Heart right ventricle (tissue), 16 donors: ENCODE results near the gene MTHFSD. TPM values are rescaled to one million over a fixed set of nuclear protein-coding genes. Genes with fewer than 3 reads are reported as not detected.

ENCODE experiments used
- ATAC-seq, 8 donors: fragments of 200-7000 bp; cut with Tn5 transposase; one replicate each; pipeline ENCODE4 v1.9.1; 2020; ENCODE audit warnings: mild to moderate bottlenecking in 8 of 8, moderate library complexity in 8 of 8, moderate number of reproducible peaks in 1 of 8
- DNase-seq, 2 donors: peaks; one replicate each; pipeline ENCODE4 v3.0.0-alpha.2; 2020
- H3K27ac ChIP-seq, 10 donors: fragments of 200-600 bp; sonication (generic) in 2 of 10; one replicate each; pipeline versions ENCODE4 v1.5.0 to v1.8.0; 2020 to 2022; ENCODE audit warnings: mild to moderate bottlenecking in 3 of 10
- H3K27me3 ChIP-seq, 7 donors: fragments of 200-600 bp; one replicate each; pipeline ENCODE4 v1.8.0; 2021 to 2022; ENCODE audit warnings: mild to moderate bottlenecking in 2 of 7
- H3K36me3 ChIP-seq, 9 donors: fragments of 200-600 bp; sonication (generic) in 1 of 9; one replicate each; pipeline versions ENCODE4 v1.5.0 to v1.8.0; 2020 to 2022; ENCODE audit warnings: mild to moderate bottlenecking in 2 of 9
- H3K4me1 ChIP-seq, 9 donors: fragments of 200-600 bp; sonication (generic) in 1 of 9; one replicate each; pipeline versions ENCODE4 v1.5.0 to v1.8.0; 2020 to 2022; ENCODE audit warnings: mild to moderate bottlenecking in 4 of 9
- H3K4me3 ChIP-seq, 10 donors: fragments of 200-600 bp; sonication (generic) in 2 of 10; one replicate each; pipeline versions ENCODE4 v1.5.0 to v1.8.0; 2020 to 2022; ENCODE audit warnings: mild to moderate bottlenecking in 7 of 10, moderate library complexity in 2 of 10
- H3K9me3 ChIP-seq, 11 donors: fragments of 200-600 bp in 10 of 11; sonication (generic) in 2 of 11; one replicate each; pipeline versions ENCODE4 v1.5.0 to v1.8.0; 2013 to 2022; ENCODE audit warnings: mild to moderate bottlenecking in 2 of 11, control low read depth in 1 of 11, moderate library complexity in 1 of 11
- WGBS, 2 donors: extraction: QIAGEN DNeasy Blood & Tissue Kit; methylation state at CpG; one replicate each; pipeline ENCODE4 v1.1.7; 2013; ENCODE audit warnings: inconsistent platforms in 1 of 2; 5-methylcytosine and 5-hydroxymethylcytosine counted together
- intact Hi-C, 10 donors: fragments of 100-400 bp; cut with DNase I; formaldehyde crosslinking; loops; one replicate each; pipeline versions ENCODE4 v1.11.1 to v1.14.2; 2022
- polyA plus RNA-seq, 2 donors: library from polyadenylated mRNA; stranded (reverse); fragments of 200-250 nt; gene quantifications; one replicate each; pipeline ENCODE4 v1.2.3, GENCODE V29; 2013
- total RNA-seq, 10 donors: library from RNA; stranded (reverse); fragmentation: NEBNext Ultra II Directional in 3 of 10; extraction: Animal tissue kit (Norgen Biotek cat#: 25700) in 3 of 10; gene quantifications; one replicate each; pipeline versions ENCODE4 v1.2.1 to v1.2.4, GENCODE V29; 2021 to 2023
- TF ChIP-seq, protein P1 (sequence below), 9 donors: fragments of 200-600 bp; sonication (generic) in 2 of 9; IDR thresholded peaks; one replicate each; pipeline versions ENCODE4 v1.5.0 to v1.8.0; 2021 to 2022; ENCODE audit warnings: antibody characterized with exemption in 9 of 9, mild to moderate bottlenecking in 5 of 9, moderate library complexity in 1 of 9
- donor health status: Arrhythmogenic right ventricular cardiomyopathy.
- donor health status: ischemic (EF 13 %, LVEDD 7.1; RV severe dilation, severe dysfunction).
- donor health status: healthy with polysubstance abuse.
- donor health status: DM: no; HTN: yes; CAD: no.
- donor health status: DM: no; HTN: no; CAD: no.
- donor health status: ischemic (EF 25% LVEDD 6.9; RV normal size, moderate dysfunction).
- donor health status: ischemic (EF 25% LVEDD 5.7; RV mildly dilated, moderate dysfunction).
- donor health status: healthy.
- donor health status: DM: yes; HTN: yes; CAD: no.
- donor health status: Ischemic cardiomyopathy.
- donor health status: ischemic (EF 35%, LVEDD 5.7; RV mildly dilated, moderate dysfunction).
- donor health status: nonischemic (EF 11% LVEDD 7.7; RV severe dilation, severe dysfunction).
- donor health status: DM: yes; HTN: yes; CAD: no.
- donor health status: PGD.
- donor health status: ischemic (EF 29% LVEDD 5.4; RV normal size, mild dysfunction).
- donor health status: nonischemic (EF 23%, LVEDD 6.1; RV moderate dilation, normal function).

MTHFSD gene
- total and polyA plus RNA-seq, 12 donors, result 5.1 to 13.1 (median 11.3) TPM

DNA sequence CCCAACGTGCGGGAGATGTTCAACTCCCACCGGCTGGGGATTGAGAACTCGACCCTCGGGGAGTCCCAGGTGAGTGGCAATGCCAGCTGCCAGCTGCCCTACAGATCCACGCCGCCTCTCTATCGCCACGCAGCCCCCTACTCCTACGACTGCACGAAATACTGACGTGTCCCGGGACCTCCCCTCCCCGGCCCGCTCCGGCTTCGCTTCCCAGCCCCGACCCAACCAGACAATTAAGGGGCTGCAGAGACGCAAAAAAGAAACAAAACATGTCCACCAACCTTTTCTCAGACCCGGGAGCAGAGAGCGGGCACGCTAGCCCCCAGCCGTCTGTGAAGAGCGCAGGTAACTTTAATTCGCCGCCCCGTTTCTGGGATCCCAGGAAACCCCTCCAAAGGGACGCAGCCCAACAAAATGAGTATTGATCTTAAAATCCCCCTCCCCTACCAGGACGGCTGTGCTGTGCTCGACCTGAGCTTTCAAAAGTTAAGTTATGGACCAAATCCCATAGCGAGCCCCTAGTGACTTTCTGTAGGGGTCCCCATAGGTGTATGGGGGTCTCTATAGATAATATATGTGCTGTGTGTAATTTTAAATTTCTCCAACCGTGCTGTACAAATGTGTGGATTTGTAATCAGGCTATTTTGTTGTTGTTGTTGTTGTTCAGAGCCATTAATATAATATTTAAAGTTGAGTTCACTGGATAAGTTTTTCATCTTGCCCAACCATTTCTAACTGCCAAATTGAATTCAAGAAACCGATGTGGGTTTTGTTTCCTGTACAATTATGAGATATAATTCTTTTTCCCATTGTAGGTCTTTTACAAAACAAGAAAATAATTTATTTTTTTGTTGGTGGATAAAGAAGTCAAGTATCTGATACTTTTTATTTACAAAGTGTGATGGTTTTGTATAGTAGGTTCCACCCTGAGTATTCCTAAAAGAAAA lies 13.9 kb upstream of the MTHFSD start:
- Histone ChIP-seq H3K36me3 (no peaks in the 10 kb centered on the region), H3K27me3 (peaks cover 9 to 100% (median 92%) of the 10 kb centered on the region in 7 donors), H3K4me1 (peaks cover 0 to 39% (median 16%) of the 10 kb centered on the region in 9 donors), H3K4me3 (peak overlapping the region; percentile 28 to 66 (median 59)), H3K27ac (peak overlapping the region; percentile 23 to 90 (median 82)), H3K9me3 (no peaks in the 10 kb centered on the region)
- TF ChIP-seq, protein P1, sequence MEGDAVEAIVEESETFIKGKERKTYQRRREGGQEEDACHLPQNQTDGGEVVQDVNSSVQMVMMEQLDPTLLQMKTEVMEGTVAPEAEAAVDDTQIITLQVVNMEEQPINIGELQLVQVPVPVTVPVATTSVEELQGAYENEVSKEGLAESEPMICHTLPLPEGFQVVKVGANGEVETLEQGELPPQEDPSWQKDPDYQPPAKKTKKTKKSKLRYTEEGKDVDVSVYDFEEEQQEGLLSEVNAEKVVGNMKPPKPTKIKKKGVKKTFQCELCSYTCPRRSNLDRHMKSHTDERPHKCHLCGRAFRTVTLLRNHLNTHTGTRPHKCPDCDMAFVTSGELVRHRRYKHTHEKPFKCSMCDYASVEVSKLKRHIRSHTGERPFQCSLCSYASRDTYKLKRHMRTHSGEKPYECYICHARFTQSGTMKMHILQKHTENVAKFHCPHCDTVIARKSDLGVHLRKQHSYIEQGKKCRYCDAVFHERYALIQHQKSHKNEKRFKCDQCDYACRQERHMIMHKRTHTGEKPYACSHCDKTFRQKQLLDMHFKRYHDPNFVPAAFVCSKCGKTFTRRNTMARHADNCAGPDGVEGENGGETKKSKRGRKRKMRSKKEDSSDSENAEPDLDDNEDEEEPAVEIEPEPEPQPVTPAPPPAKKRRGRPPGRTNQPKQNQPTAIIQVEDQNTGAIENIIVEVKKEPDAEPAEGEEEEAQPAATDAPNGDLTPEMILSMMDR (IDR thresholded peaks at IDR 0.05), result no peak
- DNase-seq (no peak), ATAC-seq (no peak)
- intact Hi-C loops, result loop anchor here in 5 of 10 donors (5.0 to 10.0 kb wide), 6 partner anchors 193 to 816 kb away; partner anchors contain the start of gene FBXO31 (in 1 of the 5)
- 7 to 8% methylated on average over 33 of the region's 33 CpGs for WGBS, 2 donors

DNA sequence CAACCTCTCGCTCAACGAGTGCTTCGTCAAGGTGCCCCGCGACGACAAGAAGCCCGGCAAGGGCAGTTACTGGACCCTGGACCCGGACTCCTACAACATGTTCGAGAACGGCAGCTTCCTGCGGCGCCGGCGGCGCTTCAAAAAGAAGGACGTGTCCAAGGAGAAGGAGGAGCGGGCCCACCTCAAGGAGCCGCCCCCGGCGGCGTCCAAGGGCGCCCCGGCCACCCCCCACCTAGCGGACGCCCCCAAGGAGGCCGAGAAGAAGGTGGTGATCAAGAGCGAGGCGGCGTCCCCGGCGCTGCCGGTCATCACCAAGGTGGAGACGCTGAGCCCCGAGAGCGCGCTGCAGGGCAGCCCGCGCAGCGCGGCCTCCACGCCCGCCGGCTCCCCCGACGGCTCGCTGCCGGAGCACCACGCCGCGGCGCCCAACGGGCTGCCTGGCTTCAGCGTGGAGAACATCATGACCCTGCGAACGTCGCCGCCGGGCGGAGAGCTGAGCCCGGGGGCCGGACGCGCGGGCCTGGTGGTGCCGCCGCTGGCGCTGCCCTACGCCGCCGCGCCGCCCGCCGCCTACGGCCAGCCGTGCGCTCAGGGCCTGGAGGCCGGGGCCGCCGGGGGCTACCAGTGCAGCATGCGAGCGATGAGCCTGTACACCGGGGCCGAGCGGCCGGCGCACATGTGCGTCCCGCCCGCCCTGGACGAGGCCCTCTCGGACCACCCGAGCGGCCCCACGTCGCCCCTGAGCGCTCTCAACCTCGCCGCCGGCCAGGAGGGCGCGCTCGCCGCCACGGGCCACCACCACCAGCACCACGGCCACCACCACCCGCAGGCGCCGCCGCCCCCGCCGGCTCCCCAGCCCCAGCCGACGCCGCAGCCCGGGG lies 12.9 kb upstream of the MTHFSD start:
- peak overlapping the region; percentile 23 to 90 (median 82) for H3K27ac ChIP-seq
- H3K36me3 ChIP-seq, result no peaks in the 10 kb centered on the region
- peaks cover 9 to 98% (median 84%) of the 10 kb centered on the region in 7 donors for H3K27me3 ChIP-seq
- DNase-seq (peak in 1 of 2 donors; percentile 51), ATAC-seq (peak in 4 of 8 donors; percentile 14 to 46 (median 26))
- TF ChIP-seq, protein P1 (IDR thresholded peaks at IDR 0.05), result peak in 1 of 9 donors; percentile 22
- peaks cover 0 to 39% (median 18%) of the 10 kb centered on the region in 9 donors for H3K4me1 ChIP-seq
- 0 to 1% methylated on average over 89 to 116 of the region's 116 CpGs for WGBS, 2 donors
- intact Hi-C loops, result loop anchor here in 5 of 10 donors (5.0 to 10.0 kb wide), 6 partner anchors 194 to 817 kb away; partner anchors contain the start of gene FBXO31 (in 1 of the 5)
- peak overlapping the region; percentile 33 to 66 (median 59) for H3K4me3 ChIP-seq
- H3K9me3 ChIP-seq, result no peaks in the 10 kb centered on the region

DNA sequence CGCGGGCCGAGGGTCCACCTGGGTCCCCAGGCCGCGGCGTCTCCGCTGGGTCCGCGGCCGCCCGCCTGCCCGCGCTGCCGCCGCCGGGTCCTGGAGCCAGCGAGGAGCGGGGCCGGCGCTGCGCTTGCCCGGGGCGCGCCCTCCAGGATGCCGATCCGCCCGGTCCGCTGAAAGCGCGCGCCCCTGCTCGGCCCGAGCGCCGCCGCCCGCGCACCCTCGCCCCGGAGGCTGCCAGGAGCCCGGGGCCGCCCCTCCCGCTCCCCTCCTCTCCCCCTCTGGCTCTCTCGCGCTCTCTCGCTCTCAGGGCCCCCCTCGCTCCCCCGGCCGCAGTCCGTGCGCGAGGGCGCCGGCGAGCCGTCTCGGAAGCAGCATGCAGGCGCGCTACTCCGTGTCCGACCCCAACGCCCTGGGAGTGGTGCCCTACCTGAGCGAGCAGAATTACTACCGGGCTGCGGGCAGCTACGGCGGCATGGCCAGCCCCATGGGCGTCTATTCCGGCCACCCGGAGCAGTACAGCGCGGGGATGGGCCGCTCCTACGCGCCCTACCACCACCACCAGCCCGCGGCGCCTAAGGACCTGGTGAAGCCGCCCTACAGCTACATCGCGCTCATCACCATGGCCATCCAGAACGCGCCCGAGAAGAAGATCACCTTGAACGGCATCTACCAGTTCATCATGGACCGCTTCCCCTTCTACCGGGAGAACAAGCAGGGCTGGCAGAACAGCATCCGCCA lies 12.1 kb upstream of the MTHFSD start:
- peak in 1 of 2 donors; percentile 41 for DNase-seq
- 1% methylated on average over 73 to 88 of the region's 88 CpGs for WGBS, 2 donors
- peak overlapping the region; percentile 33 to 66 (median 59) for H3K4me3 ChIP-seq
- TF ChIP-seq, protein P1 (IDR thresholded peaks at IDR 0.05), result no peak
- peak overlapping the region; percentile 23 to 90 (median 82) for H3K27ac ChIP-seq
- H3K9me3 ChIP-seq, result no peaks in the 10 kb centered on the region
- intact Hi-C loops, result loop anchor here in 5 of 10 donors (5.0 to 10.0 kb wide), 6 partner anchors 195 to 818 kb away; partner anchors contain the start of gene FBXO31 (in 1 of the 5)
- peaks cover 9 to 98% (median 78%) of the 10 kb centered on the region in 7 donors for H3K27me3 ChIP-seq
- peak; percentile 46 to 57 (median 52) for ATAC-seq
- no peaks in the 10 kb centered on the region for H3K36me3 ChIP-seq
- peaks cover 0 to 32% (median 18%) of the 10 kb centered on the region in 9 donors for H3K4me1 ChIP-seq
